NAMALWA (cell line): ENCODE measurements around the gene IGBP1.
A peak's percentile ranks its signal among the peaks of the same experiment; 100 is the strongest.
"Not testable (repeated sequence)": the region's sequence is repeated elsewhere in the genome, so short reads cannot be mapped to it uniquely, and the experiment has no call there.

ENCODE experiments used
- DNase-seq: peaks from one replicate; pipeline ENCODE4 v3.0.0-alpha.2; 2015; ENCODE audit warnings: low spot score

IGBP1 gene

DNA sequence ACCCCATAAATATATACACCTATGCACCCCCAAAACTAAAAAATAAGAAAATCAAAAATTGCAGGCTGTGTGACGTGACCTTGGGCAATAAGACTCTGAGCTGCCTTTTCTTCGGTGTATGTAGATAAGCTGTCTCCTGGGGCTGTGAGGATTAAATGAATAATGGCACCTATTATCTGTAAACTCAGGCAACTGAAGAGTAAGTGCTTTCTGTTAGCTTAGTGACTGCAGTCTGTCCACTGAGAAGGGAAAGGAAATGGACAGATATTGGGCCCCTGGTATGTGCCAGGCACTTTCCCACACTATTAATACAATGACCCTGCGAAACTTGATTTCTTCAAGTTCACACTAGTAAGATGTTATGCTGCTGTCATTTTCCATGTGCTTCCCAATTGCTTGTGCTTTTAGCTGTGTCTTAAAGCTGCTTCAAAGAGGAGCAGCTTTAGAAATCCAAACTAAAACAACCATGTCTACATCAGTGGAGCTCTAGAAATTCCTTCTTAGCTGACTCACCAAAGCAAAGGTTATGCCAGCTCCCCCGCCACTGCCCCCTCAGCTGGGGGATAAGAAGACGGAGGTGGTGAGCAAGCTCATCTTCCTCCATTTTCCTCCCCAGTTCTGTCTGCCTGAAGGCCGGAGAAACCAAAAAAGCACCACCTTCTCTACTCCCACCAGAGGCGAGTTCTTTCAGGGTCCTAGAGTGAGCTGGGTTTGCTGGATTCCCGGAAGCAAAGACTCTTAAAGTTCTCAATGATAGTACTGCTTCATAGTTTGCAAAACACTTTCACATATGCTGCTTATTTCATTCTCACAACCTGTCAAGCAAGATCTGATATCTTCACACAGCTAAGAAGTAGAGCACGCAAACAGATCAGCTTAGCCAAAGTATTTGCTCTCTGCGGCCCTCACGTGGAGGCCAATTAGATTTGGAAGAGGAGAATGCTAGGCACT is 35.3 kb downstream of the IGBP1 start:
- no peak for DNase-seq

GRCh38 chrX:70169281-70169680 is 36.0 kb downstream of the IGBP1 start:
- no peak for DNase-seq

- DNase-seq = no peak
These were observed 38.4 kb downstream of the IGBP1 start for GRCh38 chrX:70171624-70172023.

- DNase-seq = no peak
These were observed 39.0 kb downstream of the IGBP1 start for GRCh38 chrX:70172221-70172620.

DNA sequence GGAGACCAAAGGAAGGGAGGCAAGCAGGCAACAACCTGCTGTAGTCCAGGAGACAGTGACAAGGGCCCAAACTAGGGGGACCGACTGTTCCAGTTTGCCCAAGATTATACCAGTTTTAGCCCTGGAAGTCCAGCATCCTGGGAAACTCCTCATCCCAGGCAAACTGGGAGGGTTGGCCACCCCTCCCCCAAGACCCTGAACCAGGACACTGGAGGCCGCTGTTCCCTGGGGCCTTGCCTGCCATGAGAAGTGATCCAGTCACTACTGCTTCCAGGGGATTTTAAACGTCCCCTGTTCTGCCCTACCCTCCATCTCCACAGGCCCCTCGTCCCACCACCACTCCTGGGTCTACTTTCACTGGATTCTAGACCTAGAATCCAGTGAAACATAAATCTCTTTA is 39.7 kb downstream of the IGBP1 start:
- no peak for DNase-seq

- no peak for DNase-seq
These were observed 41.5 kb downstream of the IGBP1 start for GRCh38 chrX:70174754-70175153.

DNA sequence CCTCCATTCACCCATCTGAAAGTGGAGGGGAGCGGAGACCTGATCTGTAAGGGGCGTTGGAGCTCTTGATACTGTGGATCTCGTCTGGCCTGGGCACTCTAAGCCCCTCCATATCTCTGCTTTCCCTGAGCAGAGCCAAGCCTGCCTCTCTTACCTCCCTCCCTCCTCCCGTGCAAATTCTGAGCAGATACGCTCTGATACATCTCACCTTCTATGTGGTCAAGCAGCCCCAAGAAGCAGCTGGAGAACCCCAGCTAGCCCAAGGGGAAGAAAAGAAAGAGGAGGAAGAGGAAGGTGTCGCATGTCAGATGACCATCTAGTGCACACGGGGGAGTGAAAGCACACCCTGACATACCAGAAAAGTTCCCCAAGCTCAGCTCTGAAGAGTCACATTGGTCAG is 42.1 kb downstream of the IGBP1 start:
- DNase-seq = no peak

GRCh38 chrX:70176938-70177533 is 43.8 kb downstream of the IGBP1 start, which contains the start of gene DGAT2L6:
TSS of gene DGAT2L6 (plus strand) at chrX:70177483. CDS start at chrX:70177583, 100 bp downstream.
- no peak for DNase-seq

DNA sequence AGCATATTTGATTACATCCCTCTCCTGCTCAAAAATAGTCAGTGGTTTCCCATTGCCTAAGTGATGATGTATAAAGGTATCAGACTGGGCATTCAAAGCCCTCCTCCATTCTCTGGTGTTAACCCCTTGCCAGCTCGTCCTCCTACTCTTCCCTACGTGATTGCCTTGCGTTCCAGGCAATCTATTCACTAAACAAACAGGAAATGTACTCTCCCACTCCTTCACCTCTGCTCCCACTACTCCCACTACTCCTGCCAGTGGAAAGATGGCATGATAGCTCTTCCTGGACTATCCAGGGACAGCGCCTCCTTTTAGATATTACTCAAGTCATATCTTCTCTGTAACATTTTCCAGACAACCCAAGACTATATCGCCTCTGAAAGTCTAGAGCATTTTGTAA is 49.8 kb downstream of the IGBP1 start:
- DNase-seq = no peak

DNA sequence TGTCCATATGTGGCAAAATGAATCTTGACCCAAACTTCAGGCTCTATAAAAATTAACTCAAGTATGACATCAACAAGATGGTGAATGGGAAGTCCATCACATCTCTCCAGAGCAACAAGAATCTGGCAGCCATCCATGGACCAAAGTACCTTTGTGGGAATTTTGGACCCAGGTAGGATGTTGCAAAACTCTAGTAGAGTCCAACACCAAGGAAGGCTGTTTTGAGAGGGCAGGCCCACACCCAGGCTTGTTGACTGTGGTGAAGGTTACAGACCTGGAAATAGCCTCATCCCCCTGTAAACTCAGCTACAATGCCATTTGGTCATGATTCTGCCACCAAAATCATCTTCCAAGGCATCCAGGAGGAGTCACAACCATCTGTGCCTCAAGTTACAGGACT is 57.0 kb downstream of the IGBP1 start:
- DNase-seq = no peak

DNA sequence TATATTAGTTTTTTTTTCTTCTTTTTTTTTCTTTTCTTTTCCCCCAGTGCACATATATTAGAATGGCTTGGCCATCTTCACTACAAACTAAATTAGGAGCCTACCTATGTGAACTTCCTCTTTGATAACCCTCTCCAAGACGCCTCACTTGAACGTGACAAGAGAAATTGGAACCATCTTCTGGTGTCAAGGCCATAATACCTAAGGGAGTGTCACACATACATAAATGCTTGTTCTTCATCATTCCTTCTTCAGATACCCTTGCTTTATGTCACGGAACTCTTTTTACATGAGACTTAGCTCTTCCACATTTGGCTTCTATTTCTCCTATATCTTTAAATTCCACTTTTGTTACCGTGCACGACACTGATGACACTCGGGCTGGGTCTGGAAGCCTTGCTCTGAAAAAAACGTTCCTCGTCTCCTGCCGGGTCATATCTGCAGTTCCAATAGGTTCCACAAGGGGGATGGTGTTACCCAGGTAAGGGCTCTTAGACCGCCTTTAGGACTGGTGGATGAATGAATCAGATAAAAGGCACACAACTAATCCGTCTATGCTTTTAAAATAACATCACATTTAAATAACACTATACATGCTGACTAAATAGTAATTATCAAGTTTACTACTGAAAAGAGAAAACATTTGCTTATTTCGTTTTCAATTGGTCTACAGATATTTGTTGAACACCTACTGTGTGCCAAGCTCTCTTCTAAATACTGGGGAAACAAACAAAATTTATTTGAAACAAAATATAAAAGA is 63.9 kb downstream of the IGBP1 start:
- peak; percentile 78 for DNase-seq

- no peak for DNase-seq
These were observed 68.5 kb downstream of the IGBP1 start for GRCh38 chrX:70201732-70202131.

GRCh38 chrX:70208479-70208878 is 75.2 kb downstream of the IGBP1 start:
- DNase-seq = no peak

DNA sequence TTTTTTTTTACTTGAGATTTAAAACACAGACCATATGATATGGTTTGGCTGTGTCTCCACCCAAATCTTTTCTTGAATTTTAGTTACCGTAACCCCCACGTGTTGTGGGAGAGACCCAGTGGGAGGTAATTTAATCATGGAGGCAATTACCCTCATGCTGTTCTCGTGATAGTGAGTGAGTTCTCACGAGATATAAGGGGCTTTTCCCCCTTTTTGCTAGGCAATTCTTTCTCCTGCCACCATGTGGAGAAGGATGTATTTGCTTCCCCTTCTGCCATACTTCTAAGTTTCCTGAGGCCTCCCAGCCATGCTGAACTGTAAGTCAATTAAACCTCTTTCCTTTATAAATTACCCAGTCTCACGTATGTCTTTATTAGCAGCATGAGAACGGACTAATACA is 76.3 kb downstream of the IGBP1 start:
- DNase-seq = not testable (repeated sequence)
